ENCODE data around the gene EFCAB6. TPM values are rescaled to one million over a fixed set of nuclear protein-coding genes. Genes with fewer than 3 reads are reported as not detected.

Gene EFCAB6
- total and polyA plus RNA-seq, 12 donors, result 1.6 to 4.8 (median 2.9) TPM

GRCh38 chr22:43539572-43540528 is 272.3 kb downstream of the EFCAB6 start:
- Histone ChIP-seq H3K4me1 (replicated peaks in 1 of 2) (no peaks in the 10 kb centered on the region), H3K36me3 (replicated peaks in 1 of 2) (no peaks in the 10 kb centered on the region), H3K4me3 (no peak overlapping the region), H3K9me3 (replicated peaks in 1 of 3) (peaks cover 0 to 4% (median 0%) of the 10 kb centered on the region in 3 donors), H3K27ac (no peak overlapping the region), H3K27me3 (no peaks in the 10 kb centered on the region)
- WGBS, 4 donors, result 86 to 89% (median 87%) methylated on average over 31 of the region's 31 CpGs
- intact Hi-C loops (cut with DNase I), result no loop called here
- TF ChIP-seq POLR2A (IDR thresholded peaks at IDR 0.05) (no peak), CTCF (IDR thresholded peaks at IDR 0.05) (no peak)
- peak in 1 of 7 donors; percentile 31 for DNase-seq

GRCh38 chr22:43537019-43537585 is 275.0 kb downstream of the EFCAB6 start:
- H3K27me3 ChIP-seq, result no peaks in the 10 kb centered on the region
- TF ChIP-seq CTCF (IDR thresholded peaks at IDR 0.05) (no peak), POLR2A (IDR thresholded peaks at IDR 0.05) (no peak)
- H3K4me3 ChIP-seq, result no peak overlapping the region
- no peaks in the 10 kb centered on the region for H3K36me3 ChIP-seq (replicated peaks in 1 of 2)
- WGBS, 4 donors, result 90 to 96% (median 93%) methylated on average over 13 to 14 of the region's 14 CpGs
- H3K27ac ChIP-seq, result no peak overlapping the region
- peak in 1 of 7 donors; percentile 23 for DNase-seq
- H3K9me3 ChIP-seq (replicated peaks in 1 of 3), result peaks cover 0 to 4% (median 0%) of the 10 kb centered on the region in 3 donors
- intact Hi-C loops (cut with DNase I), result no loop called here
- H3K4me1 ChIP-seq (replicated peaks in 1 of 2), result no peaks in the 10 kb centered on the region

- peak in 1 of 7 donors; percentile 5 for DNase-seq
- no peak overlapping the region for H3K27ac ChIP-seq
- no peak overlapping the region for H3K4me3 ChIP-seq
- no peaks in the 10 kb centered on the region for H3K27me3 ChIP-seq
- no peak for TF ChIP-seq CTCF (IDR thresholded peaks at IDR 0.05)
- TF ChIP-seq POLR2A (IDR thresholded peaks at IDR 0.05), result no peak
- peaks cover 0 to 4% (median 0%) of the 10 kb centered on the region in 3 donors for H3K9me3 ChIP-seq (replicated peaks in 1 of 3)
- intact Hi-C loops (cut with DNase I), result no loop called here
- 66 to 86% (median 77%) methylated on average over 4 to 5 of the region's 5 CpGs for WGBS, 4 donors
- H3K4me1 ChIP-seq (replicated peaks in 1 of 2), result no peaks in the 10 kb centered on the region
- H3K36me3 ChIP-seq (replicated peaks in 1 of 2), result no peaks in the 10 kb centered on the region
Measured at GRCh38 chr22:43535741-43536140, 276.4 kb downstream of the EFCAB6 start.

GRCh38 chr22:43535336-43535735 is 276.8 kb downstream of the EFCAB6 start:
- WGBS, 4 donors, result 91 to 94% (median 92%) methylated on average over 7 of the region's 7 CpGs
- no peaks in the 10 kb centered on the region for H3K4me1 ChIP-seq (replicated peaks in 1 of 2)
- peak in 1 of 7 donors; percentile 13 for DNase-seq
- no peaks in the 10 kb centered on the region for H3K36me3 ChIP-seq (replicated peaks in 1 of 2)
- no peak overlapping the region for H3K27ac ChIP-seq
- H3K9me3 ChIP-seq (replicated peaks in 1 of 3), result peaks cover 0 to 4% (median 0%) of the 10 kb centered on the region in 3 donors
- H3K27me3 ChIP-seq, result no peaks in the 10 kb centered on the region
- no peak for TF ChIP-seq CTCF (IDR thresholded peaks at IDR 0.05)
- TF ChIP-seq POLR2A (IDR thresholded peaks at IDR 0.05), result no peak
- H3K4me3 ChIP-seq, result no peak overlapping the region
- intact Hi-C loops (cut with DNase I), result no loop called here

Measured in adrenal gland (tissue), 12 donors.